Erythroblast (primary cell): ENCODE data around the gene GCNT2.

Source experiments
- GATA1 ChIP-seq: IDR thresholded peaks from 2 replicates; pipeline ENCODE4 v1.6.1; 2011; ENCODE audit warnings: low read depth, mild to moderate bottlenecking, control low read depth, low read length, moderate library complexity
- POLR2A ChIP-seq: IDR thresholded peaks from 2 replicates; pipeline ENCODE4 v1.6.1; 2011; ENCODE audit warnings: mild to moderate bottlenecking, low read length

- no peak for TF ChIP-seq POLR2A
- TF ChIP-seq GATA1 = no peak
Observed at GRCh38 chr6:10516953-10517352, 4.2 kb upstream of the GCNT2 start.
